GM23338 (cell line): ENCODE results near the gene ZBTB42.

Experiments
- EZH2phosphoT487 ChIP-seq: fragments of 200-600 bp; sonication (generic); IDR thresholded peaks from one replicate; pipeline ENCODE4 v1.8.1; 2018; ENCODE audit warnings: antibody characterized with exemption; ENCODE audit not compliant: unreplicated experiment
- POLR2AphosphoS5 ChIP-seq: IDR thresholded peaks from 2 replicates; pipeline ENCODE4 v1.6.1; 2016; ENCODE audit warnings: antibody characterized with exemption, low read depth
- TF ChIP-seq, protein P1 (sequence below), 2 experiments: fragments of 200-600 bp in 1 of 2; sonication (generic) in 1 of 2; conservative IDR thresholded peaks; 2 replicates each; pipeline versions ENCODE4 v1.5.1 to v1.6.1; 2016 to 2017; ENCODE audit warnings: antibody characterized with exemption in 2 of 2, low read depth in 2 of 2, mild to moderate bottlenecking in 2 of 2, moderate library complexity in 1 of 2

DNA sequence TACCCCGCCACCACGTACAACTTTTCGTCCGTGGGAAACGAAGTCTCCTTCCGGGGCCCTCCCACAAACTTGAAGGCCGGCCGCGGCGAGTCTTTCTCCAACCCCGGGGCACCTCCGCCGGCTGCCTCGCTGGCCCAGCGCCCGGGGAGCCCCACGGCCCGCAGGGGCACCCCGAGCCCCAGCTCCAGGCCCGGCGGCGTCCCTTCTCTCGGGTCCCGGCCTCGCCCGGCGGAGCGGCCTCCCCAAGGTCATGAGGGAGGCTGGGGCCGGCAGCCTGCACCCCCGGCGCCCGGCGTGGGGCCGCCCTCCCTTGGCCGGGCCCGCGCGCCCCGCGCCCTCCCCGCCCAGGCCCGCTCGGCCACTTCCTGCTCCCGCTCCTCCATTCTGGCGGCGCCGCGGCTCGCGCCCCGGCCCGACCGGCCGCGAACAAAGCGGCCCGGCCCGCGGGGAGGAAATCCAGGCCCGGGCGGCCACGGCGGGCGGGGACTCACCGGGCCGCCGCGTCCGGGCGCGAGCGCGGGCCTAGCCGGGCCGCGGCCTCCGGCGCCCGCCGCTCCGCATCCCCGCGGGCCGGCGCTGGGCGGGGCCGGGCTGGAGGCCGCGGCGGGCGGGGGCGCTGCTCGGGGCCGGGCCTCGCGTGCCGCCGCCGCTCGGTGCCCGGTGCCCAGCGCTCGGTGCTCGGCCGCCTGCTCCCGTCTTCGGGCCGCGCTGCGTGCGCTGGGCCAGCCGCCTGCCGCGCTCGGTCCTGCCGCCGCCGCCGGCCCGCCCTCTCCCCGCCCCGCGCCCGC, 5.7 kb upstream of the ZBTB42 start, which contains the start of gene AKT1:
- no peak for TF ChIP-seq EZH2phosphoT487
- TF ChIP-seq, protein P1, sequence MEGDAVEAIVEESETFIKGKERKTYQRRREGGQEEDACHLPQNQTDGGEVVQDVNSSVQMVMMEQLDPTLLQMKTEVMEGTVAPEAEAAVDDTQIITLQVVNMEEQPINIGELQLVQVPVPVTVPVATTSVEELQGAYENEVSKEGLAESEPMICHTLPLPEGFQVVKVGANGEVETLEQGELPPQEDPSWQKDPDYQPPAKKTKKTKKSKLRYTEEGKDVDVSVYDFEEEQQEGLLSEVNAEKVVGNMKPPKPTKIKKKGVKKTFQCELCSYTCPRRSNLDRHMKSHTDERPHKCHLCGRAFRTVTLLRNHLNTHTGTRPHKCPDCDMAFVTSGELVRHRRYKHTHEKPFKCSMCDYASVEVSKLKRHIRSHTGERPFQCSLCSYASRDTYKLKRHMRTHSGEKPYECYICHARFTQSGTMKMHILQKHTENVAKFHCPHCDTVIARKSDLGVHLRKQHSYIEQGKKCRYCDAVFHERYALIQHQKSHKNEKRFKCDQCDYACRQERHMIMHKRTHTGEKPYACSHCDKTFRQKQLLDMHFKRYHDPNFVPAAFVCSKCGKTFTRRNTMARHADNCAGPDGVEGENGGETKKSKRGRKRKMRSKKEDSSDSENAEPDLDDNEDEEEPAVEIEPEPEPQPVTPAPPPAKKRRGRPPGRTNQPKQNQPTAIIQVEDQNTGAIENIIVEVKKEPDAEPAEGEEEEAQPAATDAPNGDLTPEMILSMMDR (conservative IDR thresholded peaks at IDR 0.05; ENCODE audit: low read depth in 2 of 2) = no peak
- no peak for TF ChIP-seq POLR2AphosphoS5
